Esophagus (tissue), 2 donors: Measurements from ENCODE around the gene CACTIN. TPM values are rescaled to one million over a fixed set of nuclear protein-coding genes. Genes with fewer than 3 reads are reported as not detected.
"Not testable (repeated sequence)": the region's sequence is repeated elsewhere in the genome, so short reads cannot be mapped to it uniquely, and the experiment has no call there.

Experiments used
- H3K27ac ChIP-seq, 2 donors: one replicate each; pipeline ENCODE4 v1.5.1; 2013; ENCODE audit warnings: low read depth in 2 of 2, mild to moderate bottlenecking in 2 of 2, inconsistent platforms in 1 of 2, low read length in 1 of 2, moderate library complexity in 1 of 2
- H3K27me3 ChIP-seq, 2 donors: one replicate each; pipeline ENCODE4 v1.6.1; 2013; ENCODE audit warnings: low read length in 2 of 2, control low read depth in 1 of 2, mild to moderate bottlenecking in 1 of 2; ENCODE audit not compliant: insufficient read depth in 2 of 2, control insufficient read depth in 1 of 2
- H3K36me3 ChIP-seq, 2 donors: one replicate each; pipeline ENCODE4 v1.6.1; 2013; ENCODE audit warnings: low read length in 1 of 2; ENCODE audit not compliant: control insufficient read depth in 2 of 2, insufficient read depth in 2 of 2
- H3K4me1 ChIP-seq, 2 donors: one replicate each; pipeline ENCODE4 v1.6.1; 2013; ENCODE audit warnings: low read length in 1 of 2; ENCODE audit not compliant: control insufficient read depth in 2 of 2, insufficient read depth in 2 of 2
- H3K4me3 ChIP-seq, 2 donors: one replicate each; pipeline ENCODE4 v1.5.1; 2013; ENCODE audit warnings: low read length in 2 of 2, mild to moderate bottlenecking in 2 of 2, low read depth in 1 of 2, moderate library complexity in 1 of 2
- H3K9me3 ChIP-seq, 2 donors: one replicate each; pipeline ENCODE4 v1.6.1; 2013; ENCODE audit warnings: mild to moderate bottlenecking in 2 of 2, low read depth in 1 of 2, low read length in 1 of 2, moderate library complexity in 1 of 2; ENCODE audit not compliant: control insufficient read depth in 2 of 2, insufficient read depth in 1 of 2
- WGBS, 2 donors: extraction: QIAGEN DNeasy Blood & Tissue Kit; methylation state at CpG; one replicate each; pipeline ENCODE4 v1.1.7; 2013; 5-methylcytosine and 5-hydroxymethylcytosine counted together
- polyA plus RNA-seq, 2 donors: library from polyadenylated mRNA; stranded (reverse); fragments of 200-250 nt; gene quantifications; one replicate each; pipeline ENCODE4 v1.2.3, GENCODE V29; 2013
- donor health status: healthy with polysubstance abuse.
- donor health status: Bipolar disorder and iron deficiency.

Gene CACTIN
- polyA plus RNA-seq, 2 donors = 12.4 to 19.3 TPM

DNA sequence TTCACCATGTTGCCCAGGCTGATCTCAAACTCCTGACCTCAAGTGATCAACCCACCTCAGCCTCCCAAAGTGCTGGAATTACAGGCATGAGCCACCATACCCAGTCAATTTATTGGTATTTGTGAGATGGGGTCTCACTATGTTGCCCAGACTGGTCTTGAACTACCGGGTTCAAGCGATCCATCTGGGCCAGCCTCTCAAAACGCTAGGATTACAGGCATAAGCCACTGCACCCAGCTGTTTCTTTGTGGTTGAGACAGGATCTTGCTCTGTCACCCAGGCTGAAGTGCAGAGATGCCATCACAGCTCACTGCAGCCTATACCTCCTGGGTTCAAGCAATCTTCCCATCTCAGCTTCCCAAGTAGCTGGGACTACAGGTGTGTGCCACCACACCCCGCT, 44.8 kb downstream of the CACTIN start:
- H3K4me1 ChIP-seq, H3K27ac ChIP-seq, H3K4me3 ChIP-seq, H3K27me3 ChIP-seq, H3K9me3 ChIP-seq, H3K36me3 ChIP-seq: not testable (repeated sequence)
- 88% methylated on average over 4 of the region's 4 CpGs for WGBS, 2 donors

DNA sequence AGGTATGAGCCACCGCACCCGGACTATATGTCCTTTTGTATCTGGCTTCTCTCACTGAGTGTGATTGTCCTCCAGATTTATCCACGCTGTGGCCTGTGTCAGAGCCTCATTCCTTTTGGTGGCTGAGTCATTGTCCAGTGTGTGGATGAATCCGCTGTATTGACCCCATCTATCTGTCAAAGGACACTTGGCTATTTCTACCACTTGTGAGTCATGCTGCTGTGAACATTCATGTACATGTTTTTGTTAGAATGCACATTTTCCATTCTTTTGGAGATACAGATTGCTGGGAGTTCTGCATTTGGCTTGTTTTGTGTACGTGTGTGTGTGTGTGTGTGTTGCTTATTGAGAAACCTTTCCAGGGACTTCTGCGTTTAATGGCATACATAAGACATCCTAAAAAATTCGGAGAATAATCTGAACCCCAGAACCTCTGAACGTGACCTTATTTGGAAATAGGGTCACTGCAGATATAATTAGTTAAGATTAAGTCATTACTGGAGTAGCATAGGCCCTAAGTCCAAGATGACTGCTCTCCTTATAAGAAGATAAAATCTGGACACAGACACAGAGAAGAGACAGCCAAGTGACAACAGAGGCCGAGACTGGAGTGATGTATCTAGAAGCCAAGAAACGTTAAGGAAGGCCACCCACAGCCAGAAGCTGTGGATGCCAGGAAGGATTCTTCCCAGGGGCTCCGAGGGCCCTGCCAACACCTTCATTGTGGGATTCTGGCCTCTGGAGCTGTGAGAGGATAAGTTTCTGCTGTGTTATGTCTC, 46.2 kb downstream of the CACTIN start:
- H3K4me3 ChIP-seq = no peak overlapping the region

DNA sequence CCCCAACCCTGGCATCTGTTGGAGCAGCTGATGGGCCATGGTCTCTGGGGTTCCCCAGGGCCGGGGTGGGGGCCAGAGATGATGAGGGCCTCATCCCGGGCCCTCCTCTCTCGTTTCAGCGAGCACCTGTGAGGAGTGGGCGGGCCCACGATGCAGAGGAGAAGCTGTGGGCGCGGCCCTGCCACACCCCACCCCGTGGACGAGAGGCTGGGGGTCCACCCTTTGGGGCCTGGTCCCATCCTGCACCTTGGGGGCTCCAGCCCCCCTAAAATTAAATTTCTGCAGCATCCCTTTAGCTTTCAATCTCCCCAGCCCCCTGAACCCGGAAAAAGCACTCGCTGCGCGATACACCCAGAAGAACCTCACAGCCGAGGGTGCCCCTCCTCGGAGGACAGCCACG, 48.2 kb downstream of the CACTIN start:
- H3K4me3 ChIP-seq = no peak overlapping the region
- peaks cover 0 to 3% of the 10 kb centered on the region in 2 donors for H3K9me3 ChIP-seq
- peaks cover 0 to 4% of the 10 kb centered on the region in 2 donors for H3K36me3 ChIP-seq
- H3K4me1 ChIP-seq = peaks cover 3 to 18% of the 10 kb centered on the region in 2 donors
- no peaks in the 10 kb centered on the region for H3K27me3 ChIP-seq
- no peak overlapping the region for H3K27ac ChIP-seq
- WGBS, 2 donors = 59 to 77% methylated on average over 17 of the region's 17 CpGs

More for the DNA sequence above, 46.2 kb downstream of the CACTIN start:
- Histone ChIP-seq H3K4me1 (peaks cover 3 to 12% of the 10 kb centered on the region in 2 donors), H3K27me3 (no peaks in the 10 kb centered on the region), H3K27ac (peak overlapping the region in 1 of 2 donors; percentile 47), H3K9me3 (no peaks in the 10 kb centered on the region), H3K36me3 (peaks cover 0 to 4% of the 10 kb centered on the region in 2 donors)
- WGBS, 2 donors = 42 to 48% methylated on average over 11 of the region's 11 CpGs

DNA sequence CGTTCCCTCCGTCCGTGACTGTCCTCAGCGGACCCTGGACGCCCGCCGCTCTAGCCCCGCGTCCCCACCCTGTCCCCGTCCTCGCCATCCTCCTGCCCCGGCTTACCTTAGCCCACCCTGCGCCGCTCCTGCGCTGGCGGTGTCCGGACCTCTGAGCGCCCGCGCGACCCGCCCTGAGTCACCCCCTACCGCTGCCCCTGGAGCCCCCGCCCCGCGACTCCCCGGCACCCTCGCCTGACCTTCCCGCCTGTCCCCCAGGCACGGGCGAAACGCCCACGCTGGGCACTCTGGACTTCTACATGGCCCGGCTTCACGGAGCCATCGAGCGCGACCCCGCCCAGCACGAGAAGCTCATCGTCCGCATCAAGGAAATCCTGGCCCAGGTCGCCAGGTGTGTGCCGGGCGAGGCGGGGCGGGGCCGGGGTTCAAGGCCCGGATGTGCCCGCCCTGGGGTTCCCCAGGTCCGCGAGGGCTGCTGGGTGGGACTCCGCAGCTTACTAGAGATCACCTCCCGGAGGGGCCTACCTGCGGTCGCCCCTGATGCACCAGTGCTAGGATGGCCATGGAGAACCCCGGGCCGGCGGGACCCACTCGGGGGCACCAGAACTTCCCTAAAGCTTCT, 48.8 kb downstream of the CACTIN start:
- Histone ChIP-seq H3K27ac (no peak overlapping the region), H3K4me1 (peaks cover 3 to 19% of the 10 kb centered on the region in 2 donors)

DNA sequence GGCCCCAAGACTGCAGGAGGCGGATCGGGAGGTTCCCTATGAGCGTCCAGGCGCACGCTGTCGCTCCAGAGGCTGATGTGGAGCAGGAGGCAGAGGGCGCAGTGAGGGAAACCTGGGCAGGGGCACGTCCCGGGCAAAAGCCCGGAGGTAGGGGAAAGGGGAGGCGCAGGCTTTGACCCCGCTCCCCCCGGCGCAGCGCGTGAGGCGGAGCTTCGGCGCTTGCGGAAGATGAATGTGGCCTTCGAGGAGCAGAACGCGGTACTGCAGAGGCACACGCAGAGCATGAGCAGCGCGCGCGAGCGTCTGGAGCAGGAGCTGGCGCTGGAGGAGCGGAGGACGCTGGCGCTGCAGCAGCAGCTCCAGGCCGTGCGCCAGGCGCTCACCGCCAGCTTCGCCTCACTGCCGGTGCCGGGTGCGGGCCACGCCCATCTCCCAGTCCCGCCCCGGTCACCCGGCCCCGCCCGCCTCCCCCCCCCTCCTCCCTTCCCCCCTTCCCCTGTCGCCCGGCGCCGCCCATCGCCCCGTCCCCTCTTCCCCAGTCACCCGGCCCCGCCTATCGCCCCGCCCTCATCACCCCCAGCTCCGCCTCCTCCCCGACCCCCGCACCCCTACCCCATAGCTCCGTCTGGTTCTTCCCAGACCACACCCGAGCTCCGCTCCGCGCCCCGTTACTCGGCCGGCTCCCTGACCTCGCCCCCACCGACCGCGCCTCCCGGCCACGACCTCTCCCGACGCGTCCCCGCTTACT, 49.7 kb downstream of the CACTIN start:
- H3K27ac ChIP-seq = peak overlapping the region; percentile 14 to 63
- H3K4me1 ChIP-seq = peaks cover 3 to 19% of the 10 kb centered on the region in 2 donors
- peaks cover 0 to 3% of the 10 kb centered on the region in 2 donors for H3K9me3 ChIP-seq
- H3K27me3 ChIP-seq = no peaks in the 10 kb centered on the region
- peaks cover 0 to 4% of the 10 kb centered on the region in 2 donors for H3K36me3 ChIP-seq
- 29 to 34% methylated on average over 53 to 67 of the region's 78 CpGs for WGBS, 2 donors
- peak overlapping the region; percentile 28 to 40 for H3K4me3 ChIP-seq

More for the DNA sequence above, 48.8 kb downstream of the CACTIN start:
- no peak overlapping the region for H3K4me3 ChIP-seq
- WGBS, 2 donors = 56 to 60% methylated on average over 54 to 60 of the region's 60 CpGs
- H3K9me3 ChIP-seq = peaks cover 0 to 3% of the 10 kb centered on the region in 2 donors
- peaks cover 0 to 4% of the 10 kb centered on the region in 2 donors for H3K36me3 ChIP-seq
- H3K27me3 ChIP-seq = no peaks in the 10 kb centered on the region

DNA sequence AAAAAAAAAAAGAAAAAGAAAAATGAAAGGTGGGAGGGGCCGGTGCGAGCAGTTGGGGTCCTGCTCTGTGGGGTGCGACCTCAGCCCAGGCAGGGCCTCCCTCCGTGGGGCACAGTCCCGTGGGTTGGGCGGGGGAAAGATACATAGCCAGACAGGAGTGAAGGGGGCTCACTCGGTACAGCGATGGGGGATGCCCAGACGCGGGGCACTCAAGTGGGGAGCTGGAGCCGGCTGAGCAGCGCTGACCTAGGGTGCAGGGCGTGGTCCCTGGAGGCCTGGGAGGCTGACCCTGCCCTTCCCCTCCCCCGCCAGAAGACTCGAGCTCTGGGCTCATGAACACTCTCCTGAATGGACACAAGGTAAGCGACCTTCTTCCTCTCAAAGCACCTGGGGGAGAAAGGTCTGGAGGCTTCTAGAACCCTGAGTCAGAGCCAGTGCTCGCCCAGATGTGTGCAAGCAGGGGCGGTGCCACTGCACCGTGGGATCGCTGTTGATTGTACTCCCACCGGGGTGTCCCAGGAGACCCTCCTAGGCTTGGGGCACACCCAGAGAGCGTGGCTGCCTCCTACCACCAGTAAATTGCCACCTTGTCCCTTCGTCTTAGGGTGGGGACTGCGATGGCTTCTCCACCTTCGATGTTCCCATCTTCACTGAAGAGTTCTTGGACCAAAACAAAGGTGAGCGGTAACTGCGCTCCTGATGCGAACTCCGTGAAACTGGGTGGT, 50.5 kb downstream of the CACTIN start:
- Histone ChIP-seq H3K9me3 (peaks cover 0 to 3% of the 10 kb centered on the region in 2 donors), H3K4me3 (peak overlapping the region in 1 of 2 donors; percentile 28)

DNA sequence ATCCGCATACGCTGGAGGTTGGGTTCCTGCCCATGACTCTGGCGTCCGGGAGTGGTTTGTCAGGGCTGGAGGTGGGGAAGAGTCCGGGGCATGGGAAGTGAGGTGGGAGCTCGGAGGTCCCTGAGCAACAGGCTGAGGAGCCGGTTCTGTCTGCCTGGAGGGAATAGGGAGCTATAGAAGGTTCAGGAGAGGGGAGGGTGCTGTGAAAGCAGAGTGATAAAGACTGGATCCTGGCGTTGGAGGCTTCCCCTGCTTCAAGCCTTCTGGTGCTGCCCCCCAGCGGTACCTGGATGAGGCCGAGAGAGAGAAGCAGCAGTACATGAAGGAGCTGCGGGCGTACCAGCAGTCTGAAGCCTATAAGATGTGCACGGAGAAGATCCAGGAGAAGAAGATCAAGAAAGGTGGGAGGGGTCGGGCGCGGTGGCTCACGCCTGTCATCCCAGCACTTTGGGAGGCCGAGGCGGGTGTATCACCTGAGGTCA, 51.3 kb downstream of the CACTIN start:
- Histone ChIP-seq H3K4me1 (peaks cover 3 to 19% of the 10 kb centered on the region in 2 donors), H3K9me3 (peaks cover 0 to 3% of the 10 kb centered on the region in 2 donors), H3K36me3 (peaks cover 0 to 4% of the 10 kb centered on the region in 2 donors), H3K27ac (no peak overlapping the region), H3K27me3 (no peaks in the 10 kb centered on the region), H3K4me3 (no peak overlapping the region)
- 84 to 90% methylated on average over 19 of the region's 19 CpGs for WGBS, 2 donors

More for the DNA sequence above, 50.5 kb downstream of the CACTIN start:
- WGBS, 2 donors = 67 to 78% methylated on average over 29 of the region's 29 CpGs
- H3K27ac ChIP-seq = peak overlapping the region in 1 of 2 donors; percentile 62
- H3K27me3 ChIP-seq = no peaks in the 10 kb centered on the region
- peaks cover 0 to 4% of the 10 kb centered on the region in 2 donors for H3K36me3 ChIP-seq
- H3K4me1 ChIP-seq = peaks cover 3 to 19% of the 10 kb centered on the region in 2 donors

DNA sequence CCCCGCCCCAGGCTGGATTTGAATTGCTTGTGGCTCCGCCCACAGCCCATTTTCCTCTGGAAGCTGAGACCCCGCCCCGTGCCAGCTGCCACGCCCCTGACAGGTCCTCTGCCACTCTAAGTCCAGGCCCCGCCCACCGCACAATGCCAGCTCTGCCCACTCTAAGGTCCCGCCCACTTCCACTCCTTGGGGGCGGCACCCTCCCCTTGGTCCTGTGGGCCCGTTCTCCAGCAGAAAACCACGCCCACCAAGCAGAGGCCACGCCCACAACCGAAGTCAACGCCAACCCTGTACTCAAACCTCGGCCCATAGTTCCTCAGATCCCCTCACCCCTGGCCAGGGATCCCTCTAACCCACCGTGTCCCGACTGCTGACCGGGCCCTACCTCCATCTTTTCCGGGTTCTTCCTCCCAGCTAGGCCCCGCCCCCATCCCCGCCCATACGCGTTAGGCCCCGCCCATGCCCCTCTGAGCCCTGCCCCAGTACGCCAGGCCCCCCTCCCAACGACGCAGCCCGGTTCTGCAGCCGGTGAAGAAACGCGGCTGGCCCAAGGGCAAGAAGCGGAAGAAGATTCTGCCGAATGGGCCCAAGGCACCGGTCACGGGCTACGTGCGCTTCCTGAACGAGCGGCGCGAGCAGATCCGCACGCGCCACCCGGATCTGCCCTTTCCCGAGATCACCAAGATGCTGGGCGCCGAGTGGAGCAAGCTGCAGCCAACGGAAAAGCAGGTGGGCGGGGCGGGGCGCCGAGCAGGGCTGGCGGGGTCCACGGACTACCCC, 52.5 kb downstream of the CACTIN start:
- H3K9me3 ChIP-seq = peaks cover 0 to 3% of the 10 kb centered on the region in 2 donors
- H3K27me3 ChIP-seq = no peaks in the 10 kb centered on the region
- peak overlapping the region; percentile 20 to 26 for H3K27ac ChIP-seq
- H3K4me1 ChIP-seq = peaks cover 3 to 19% of the 10 kb centered on the region in 2 donors
- WGBS, 2 donors = 59 to 62% methylated on average over 52 to 55 of the region's 55 CpGs
- peak overlapping the region; percentile 59 to 66 for H3K4me3 ChIP-seq
- H3K36me3 ChIP-seq = peaks cover 0 to 4% of the 10 kb centered on the region in 2 donors
